ENCODE data around the gene STPG1.

DNA sequence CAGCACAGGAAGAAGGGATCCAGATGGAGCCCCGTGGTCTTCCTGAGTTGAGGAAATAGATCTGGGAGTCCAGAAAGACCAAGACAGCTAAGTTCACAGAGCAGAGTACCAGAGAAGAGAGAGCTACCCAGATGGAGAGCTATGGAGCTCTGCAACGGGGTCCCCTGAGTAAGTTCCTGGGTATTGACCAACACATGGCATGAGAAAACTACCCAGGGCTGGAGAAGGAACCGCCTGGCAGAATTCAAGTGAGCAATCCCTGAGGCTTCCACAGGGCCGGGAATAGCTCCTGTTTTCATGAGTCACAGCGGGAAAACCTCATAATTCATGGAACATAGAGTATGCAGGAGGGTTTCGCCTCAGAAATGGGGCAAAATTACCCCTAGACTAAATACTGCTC is 19.7 kb downstream of the STPG1 start:
- TF ChIP-seq, protein P1, sequence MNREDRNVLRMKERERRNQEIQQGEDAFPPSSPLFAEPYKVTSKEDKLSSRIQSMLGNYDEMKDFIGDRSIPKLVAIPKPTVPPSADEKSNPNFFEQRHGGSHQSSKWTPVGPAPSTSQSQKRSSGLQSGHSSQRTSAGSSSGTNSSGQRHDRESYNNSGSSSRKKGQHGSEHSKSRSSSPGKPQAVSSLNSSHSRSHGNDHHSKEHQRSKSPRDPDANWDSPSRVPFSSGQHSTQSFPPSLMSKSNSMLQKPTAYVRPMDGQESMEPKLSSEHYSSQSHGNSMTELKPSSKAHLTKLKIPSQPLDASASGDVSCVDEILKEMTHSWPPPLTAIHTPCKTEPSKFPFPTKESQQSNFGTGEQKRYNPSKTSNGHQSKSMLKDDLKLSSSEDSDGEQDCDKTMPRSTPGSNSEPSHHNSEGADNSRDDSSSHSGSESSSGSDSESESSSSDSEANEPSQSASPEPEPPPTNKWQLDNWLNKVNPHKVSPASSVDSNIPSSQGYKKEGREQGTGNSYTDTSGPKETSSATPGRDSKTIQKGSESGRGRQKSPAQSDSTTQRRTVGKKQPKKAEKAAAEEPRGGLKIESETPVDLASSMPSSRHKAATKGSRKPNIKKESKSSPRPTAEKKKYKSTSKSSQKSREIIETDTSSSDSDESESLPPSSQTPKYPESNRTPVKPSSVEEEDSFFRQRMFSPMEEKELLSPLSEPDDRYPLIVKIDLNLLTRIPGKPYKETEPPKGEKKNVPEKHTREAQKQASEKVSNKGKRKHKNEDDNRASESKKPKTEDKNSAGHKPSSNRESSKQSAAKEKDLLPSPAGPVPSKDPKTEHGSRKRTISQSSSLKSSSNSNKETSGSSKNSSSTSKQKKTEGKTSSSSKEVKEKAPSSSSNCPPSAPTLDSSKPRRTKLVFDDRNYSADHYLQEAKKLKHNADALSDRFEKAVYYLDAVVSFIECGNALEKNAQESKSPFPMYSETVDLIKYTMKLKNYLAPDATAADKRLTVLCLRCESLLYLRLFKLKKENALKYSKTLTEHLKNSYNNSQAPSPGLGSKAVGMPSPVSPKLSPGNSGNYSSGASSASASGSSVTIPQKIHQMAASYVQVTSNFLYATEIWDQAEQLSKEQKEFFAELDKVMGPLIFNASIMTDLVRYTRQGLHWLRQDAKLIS (CRISPR knock-in tag; IDR thresholded peaks at IDR 0.05), result no peak
- TF ChIP-seq, protein P2, sequence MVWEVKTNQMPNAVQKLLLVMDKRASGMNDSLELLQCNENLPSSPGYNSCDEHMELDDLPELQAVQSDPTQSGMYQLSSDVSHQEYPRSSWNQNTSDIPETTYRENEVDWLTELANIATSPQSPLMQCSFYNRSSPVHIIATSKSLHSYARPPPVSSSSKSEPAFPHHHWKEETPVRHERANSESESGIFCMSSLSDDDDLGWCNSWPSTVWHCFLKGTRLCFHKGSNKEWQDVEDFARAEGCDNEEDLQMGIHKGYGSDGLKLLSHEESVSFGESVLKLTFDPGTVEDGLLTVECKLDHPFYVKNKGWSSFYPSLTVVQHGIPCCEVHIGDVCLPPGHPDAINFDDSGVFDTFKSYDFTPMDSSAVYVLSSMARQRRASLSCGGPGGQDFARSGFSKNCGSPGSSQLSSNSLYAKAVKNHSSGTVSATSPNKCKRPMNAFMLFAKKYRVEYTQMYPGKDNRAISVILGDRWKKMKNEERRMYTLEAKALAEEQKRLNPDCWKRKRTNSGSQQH (CRISPR knock-in tag; IDR thresholded peaks at IDR 0.05; ENCODE audit: low read depth), result no peak
- TF ChIP-seq, protein P3, sequence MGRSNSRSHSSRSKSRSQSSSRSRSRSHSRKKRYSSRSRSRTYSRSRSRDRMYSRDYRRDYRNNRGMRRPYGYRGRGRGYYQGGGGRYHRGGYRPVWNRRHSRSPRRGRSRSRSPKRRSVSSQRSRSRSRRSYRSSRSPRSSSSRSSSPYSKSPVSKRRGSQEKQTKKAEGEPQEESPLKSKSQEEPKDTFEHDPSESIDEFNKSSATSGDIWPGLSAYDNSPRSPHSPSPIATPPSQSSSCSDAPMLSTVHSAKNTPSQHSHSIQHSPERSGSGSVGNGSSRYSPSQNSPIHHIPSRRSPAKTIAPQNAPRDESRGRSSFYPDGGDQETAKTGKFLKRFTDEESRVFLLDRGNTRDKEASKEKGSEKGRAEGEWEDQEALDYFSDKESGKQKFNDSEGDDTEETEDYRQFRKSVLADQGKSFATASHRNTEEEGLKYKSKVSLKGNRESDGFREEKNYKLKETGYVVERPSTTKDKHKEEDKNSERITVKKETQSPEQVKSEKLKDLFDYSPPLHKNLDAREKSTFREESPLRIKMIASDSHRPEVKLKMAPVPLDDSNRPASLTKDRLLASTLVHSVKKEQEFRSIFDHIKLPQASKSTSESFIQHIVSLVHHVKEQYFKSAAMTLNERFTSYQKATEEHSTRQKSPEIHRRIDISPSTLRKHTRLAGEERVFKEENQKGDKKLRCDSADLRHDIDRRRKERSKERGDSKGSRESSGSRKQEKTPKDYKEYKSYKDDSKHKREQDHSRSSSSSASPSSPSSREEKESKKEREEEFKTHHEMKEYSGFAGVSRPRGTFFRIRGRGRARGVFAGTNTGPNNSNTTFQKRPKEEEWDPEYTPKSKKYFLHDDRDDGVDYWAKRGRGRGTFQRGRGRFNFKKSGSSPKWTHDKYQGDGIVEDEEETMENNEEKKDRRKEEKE (IDR thresholded peaks at IDR 0.05), result no peak
- no peak for TF ChIP-seq ZBTB7A (CRISPR knock-in tag; IDR thresholded peaks at IDR 0.05)
- TF ChIP-seq POLR2A (IDR thresholded peaks at IDR 0.05; ENCODE audit: insufficient read depth in 1 of 2, low read depth in 2 of 2, low read length in 2 of 2), result no peak
- no peak for TF ChIP-seq POGZ (CRISPR knock-in tag; IDR thresholded peaks at IDR 0.05)

Measured in HepG2 (cell line).